Measurements from ENCODE around the gene TBCB.
"Not testable (repeated sequence)": the region's sequence is repeated elsewhere in the genome, so short reads cannot be mapped to it uniquely, and the experiment has no call there.

Gene TBCB, protein sequence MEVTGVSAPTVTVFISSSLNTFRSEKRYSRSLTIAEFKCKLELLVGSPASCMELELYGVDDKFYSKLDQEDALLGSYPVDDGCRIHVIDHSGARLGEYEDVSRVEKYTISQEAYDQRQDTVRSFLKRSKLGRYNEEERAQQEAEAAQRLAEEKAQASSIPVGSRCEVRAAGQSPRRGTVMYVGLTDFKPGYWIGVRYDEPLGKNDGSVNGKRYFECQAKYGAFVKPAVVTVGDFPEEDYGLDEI

DNA sequence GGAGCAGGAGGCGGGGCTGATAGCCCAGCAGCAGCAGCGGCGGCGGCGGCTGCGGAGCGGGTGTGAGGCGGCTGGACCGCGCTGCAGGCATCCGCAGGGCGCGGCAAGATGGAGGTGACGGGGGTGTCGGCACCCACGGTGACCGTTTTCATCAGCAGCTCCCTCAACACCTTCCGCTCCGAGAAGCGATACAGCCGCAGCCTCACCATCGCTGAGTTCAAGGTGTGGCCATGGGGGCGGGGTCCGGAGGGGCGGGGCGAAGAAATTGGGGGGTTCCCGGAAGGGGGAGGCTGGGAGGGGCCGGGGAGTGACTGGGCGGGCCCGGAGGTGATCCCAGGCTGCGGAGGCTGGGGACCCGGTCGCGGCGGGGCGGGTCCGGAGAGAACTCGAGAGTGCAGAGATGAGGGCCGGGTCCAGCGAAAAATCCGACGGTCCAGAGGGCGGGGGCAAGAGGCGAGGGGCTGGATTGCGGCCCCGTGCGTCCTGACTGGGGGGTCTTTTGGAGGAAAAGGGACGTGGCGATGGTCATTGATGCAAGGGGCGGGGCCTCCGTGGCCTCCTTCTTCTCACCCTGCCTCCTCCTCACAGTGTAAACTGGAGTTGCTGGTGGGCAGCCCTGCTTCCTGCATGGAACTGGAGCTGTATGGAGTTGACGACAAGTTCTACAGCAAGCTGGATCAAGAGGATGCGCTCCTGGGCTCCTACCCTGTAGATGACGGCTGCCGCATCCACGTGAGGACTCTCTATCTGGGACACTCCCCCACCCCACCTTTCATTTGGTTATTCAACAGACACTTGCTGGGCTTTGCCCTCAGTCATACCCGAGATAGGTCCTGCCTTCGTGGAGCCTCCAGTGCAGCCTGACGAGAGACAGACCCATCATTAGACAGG lies at the start of gene TBCB:
Gene TBCB, plus strand, starts transcription at position 16 of the 891 bp plus-strand sequence. Its CDS starts 93 bp downstream, at position 109.
- H3K27ac ChIP-seq (ENCODE audit: low read depth, low read length) = peak within 1 kb of the TSS; percentile 96
- H3K4me1 ChIP-seq (ENCODE audit: control insufficient read depth, insufficient read depth, low read length) = peaks cover 17% of the 10 kb centered on the region

DNA sequence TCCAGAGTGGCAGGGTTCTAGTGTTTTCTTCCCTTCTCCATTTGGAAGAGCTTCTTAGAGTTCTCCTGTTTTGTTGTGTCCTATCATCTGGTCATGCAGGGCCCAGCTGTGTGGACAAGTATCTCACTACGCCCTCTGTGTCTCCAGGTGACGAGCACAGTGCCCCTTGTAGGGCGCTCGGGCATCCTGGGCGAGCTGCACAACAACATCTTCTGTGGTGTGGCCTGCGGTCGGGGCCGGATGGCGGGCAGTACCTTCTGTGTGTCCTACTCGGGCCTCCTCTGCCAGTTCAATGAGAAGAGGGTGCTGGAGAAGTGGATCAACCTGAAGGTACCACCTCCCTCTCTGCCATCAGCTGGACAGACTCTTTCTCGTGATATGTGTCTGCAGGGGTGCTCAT lies 47.6 kb upstream of the TBCB start:
- H3K27me3 ChIP-seq (ENCODE audit: control insufficient read depth, insufficient read depth, low read length) = no peaks in the 10 kb centered on the region
- H3K4me1 ChIP-seq (ENCODE audit: control insufficient read depth, insufficient read depth, low read length) = no peaks in the 10 kb centered on the region
- no peak overlapping the region for H3K27ac ChIP-seq (ENCODE audit: low read depth, low read length)
- H3K9ac ChIP-seq (ENCODE audit: low read depth, low read length) = no peak overlapping the region
- peaks cover 73% of the 10 kb centered on the region for H3K36me3 ChIP-seq (ENCODE audit: control insufficient read depth, insufficient read depth, low read length)
- no peak overlapping the region for H3K4me3 ChIP-seq (ENCODE audit: low read depth, low read length)
- no peaks in the 10 kb centered on the region for H3K9me3 ChIP-seq (ENCODE audit: control insufficient read depth, insufficient read depth, low read length)

More for the DNA sequence above, at the start of gene TBCB:
- H3K27me3 ChIP-seq (ENCODE audit: control insufficient read depth, insufficient read depth, low read length) = no peaks in the 10 kb centered on the region
- H3K36me3 ChIP-seq (ENCODE audit: control insufficient read depth, insufficient read depth, low read length) = peaks cover 48% of the 10 kb centered on the region
- H3K9ac ChIP-seq (ENCODE audit: low read depth, low read length) = peak within 1 kb of the TSS; percentile 85
- H3K4me3 ChIP-seq (ENCODE audit: low read depth, low read length) = peak within 1 kb of the TSS; percentile 99
- no peaks in the 10 kb centered on the region for H3K9me3 ChIP-seq (ENCODE audit: control insufficient read depth, insufficient read depth, low read length)

DNA sequence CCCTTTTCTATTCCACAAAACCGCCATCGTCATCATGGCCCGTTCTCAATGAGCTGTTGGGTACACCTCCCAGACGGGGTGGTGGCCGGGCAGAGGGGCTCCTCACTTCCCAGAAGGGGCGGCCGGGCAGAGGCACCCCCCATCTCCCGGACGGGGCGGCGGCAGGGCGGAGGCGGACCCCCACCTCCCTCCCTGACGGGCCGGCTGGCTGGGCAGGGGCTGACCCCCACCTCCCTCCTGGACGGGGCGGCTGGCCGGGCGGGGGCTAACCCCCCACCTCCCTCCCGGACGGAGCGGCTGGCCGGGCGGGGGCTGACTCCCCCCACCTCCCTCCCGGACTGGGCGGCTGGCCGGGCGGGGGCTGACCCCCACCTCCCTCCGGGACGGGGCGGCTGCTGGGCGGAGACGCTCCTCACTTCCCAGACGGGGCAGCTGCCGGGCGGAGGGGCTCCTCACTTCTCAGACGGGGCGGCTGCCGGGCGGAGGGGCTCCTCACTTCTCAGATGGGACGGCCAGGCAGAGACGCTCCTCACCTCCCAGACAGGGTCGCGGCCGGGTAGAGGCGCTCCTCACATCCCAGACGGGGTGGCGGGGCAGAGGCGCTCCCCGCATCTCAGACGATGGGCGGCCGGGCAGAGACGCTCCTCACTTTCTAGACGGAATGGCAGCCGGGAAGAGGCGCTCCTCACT lies 46.3 kb upstream of the TBCB start:
- H3K4me3 ChIP-seq (ENCODE audit: low read depth, low read length); H3K4me1 ChIP-seq (ENCODE audit: control insufficient read depth, insufficient read depth, low read length); H3K9me3 ChIP-seq (ENCODE audit: control insufficient read depth, insufficient read depth, low read length); H3K27me3 ChIP-seq (ENCODE audit: control insufficient read depth, insufficient read depth, low read length); H3K27ac ChIP-seq (ENCODE audit: low read depth, low read length); H3K9ac ChIP-seq (ENCODE audit: low read depth, low read length): not testable (repeated sequence)
- peaks cover 77% of the 10 kb centered on the region for H3K36me3 ChIP-seq (ENCODE audit: control insufficient read depth, insufficient read depth, low read length)

DNA sequence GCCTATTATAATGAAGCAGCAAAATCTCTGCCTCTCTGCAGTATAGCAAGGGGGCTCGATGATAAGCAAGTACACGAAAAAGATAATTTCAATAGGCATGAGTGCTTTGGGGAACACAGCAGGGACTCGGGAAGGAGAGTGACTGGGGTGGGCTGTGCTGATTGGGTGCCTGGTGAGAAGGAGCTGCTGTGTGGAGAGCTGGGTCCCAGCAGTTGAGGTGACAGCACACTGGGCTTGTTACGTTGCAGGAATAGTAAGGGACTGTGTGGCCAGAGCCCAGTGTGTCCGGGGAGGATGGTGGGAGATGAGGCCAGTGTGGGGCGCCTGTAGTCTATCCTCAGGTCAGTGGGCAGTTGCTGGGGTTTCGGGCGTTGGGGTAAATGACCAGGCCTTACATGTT lies 43.2 kb upstream of the TBCB start:
- H3K4me3 ChIP-seq (ENCODE audit: low read depth, low read length) = no peak overlapping the region
- no peaks in the 10 kb centered on the region for H3K4me1 ChIP-seq (ENCODE audit: control insufficient read depth, insufficient read depth, low read length)
- H3K27me3 ChIP-seq (ENCODE audit: control insufficient read depth, insufficient read depth, low read length) = no peaks in the 10 kb centered on the region
- H3K9me3 ChIP-seq (ENCODE audit: control insufficient read depth, insufficient read depth, low read length) = no peaks in the 10 kb centered on the region
- H3K9ac ChIP-seq (ENCODE audit: low read depth, low read length) = no peak overlapping the region
- H3K27ac ChIP-seq (ENCODE audit: low read depth, low read length) = no peak overlapping the region
- peaks cover 81% of the 10 kb centered on the region for H3K36me3 ChIP-seq (ENCODE audit: control insufficient read depth, insufficient read depth, low read length)

DNA sequence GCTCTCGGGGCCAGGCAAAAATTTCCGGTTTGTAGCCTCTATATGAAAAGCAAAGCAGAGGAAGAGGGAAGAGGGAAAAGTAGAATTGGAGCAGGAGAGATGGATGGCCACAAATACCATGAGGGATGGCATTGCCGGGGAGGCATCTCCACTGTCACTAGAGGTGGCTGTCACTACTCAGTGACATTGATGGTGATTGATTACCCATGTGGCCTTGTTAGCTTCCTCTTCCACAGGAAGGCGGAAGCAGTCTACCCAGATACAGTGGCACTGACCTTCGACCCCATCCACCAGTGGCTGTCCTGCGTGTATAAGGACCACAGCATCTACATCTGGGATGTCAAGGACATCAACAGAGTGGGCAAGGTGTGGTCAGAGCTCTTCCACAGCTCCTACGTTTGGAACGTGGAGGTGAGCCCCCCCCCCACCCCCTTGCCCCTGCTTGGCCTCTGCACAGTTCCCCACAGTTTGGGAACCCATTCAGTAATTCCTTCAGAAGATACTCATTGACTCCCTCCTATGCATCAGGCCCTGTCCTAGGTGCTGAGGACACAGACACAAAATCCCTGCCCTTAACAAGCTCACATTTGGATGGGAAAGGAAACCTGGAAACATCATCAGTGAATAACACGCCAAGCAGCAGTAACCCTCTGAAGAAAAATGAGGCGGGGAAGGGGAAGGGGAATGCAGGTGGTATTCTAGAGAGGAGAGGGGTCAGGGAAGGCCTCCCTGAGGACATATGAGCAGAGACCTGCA lies 42.0 kb upstream of the TBCB start:
- H3K4me3 ChIP-seq (ENCODE audit: low read depth, low read length) = no peak overlapping the region
- no peaks in the 10 kb centered on the region for H3K9me3 ChIP-seq (ENCODE audit: control insufficient read depth, insufficient read depth, low read length)
- no peaks in the 10 kb centered on the region for H3K4me1 ChIP-seq (ENCODE audit: control insufficient read depth, insufficient read depth, low read length)
- H3K27ac ChIP-seq (ENCODE audit: low read depth, low read length) = no peak overlapping the region
- H3K9ac ChIP-seq (ENCODE audit: low read depth, low read length) = no peak overlapping the region
- no peaks in the 10 kb centered on the region for H3K27me3 ChIP-seq (ENCODE audit: control insufficient read depth, insufficient read depth, low read length)
- H3K36me3 ChIP-seq (ENCODE audit: control insufficient read depth, insufficient read depth, low read length) = peaks cover 79% of the 10 kb centered on the region

DNA sequence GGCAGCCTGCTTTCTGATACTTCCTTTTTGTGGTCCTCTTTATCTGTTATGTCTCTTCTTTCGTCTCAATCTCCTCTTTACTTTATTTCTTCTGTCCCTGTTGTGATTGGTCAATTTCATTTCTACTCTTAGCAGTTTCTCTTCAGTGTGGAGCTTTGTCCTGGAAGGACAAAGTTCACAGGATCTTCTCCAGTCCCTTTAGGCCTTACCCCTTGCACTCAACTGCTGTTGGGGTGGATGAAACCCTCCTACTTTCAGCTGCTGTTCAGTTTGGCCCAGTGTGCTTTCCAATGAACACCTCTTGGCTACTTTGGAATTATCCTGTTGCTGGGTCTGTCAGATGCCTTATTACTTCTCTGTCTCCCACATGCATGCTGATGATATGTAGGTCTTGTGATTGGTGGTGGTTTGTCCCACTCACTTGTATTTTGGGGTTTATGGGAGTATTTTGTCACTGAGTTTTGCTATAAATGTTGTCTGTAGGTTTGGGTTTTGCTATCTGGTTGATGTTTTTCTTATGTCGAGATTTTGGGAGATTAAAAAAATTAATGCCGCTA lies 35.8 kb upstream of the TBCB start:
- no peaks in the 10 kb centered on the region for H3K9me3 ChIP-seq (ENCODE audit: control insufficient read depth, insufficient read depth, low read length)
- H3K27ac ChIP-seq (ENCODE audit: low read depth, low read length) = no peak overlapping the region
- no peaks in the 10 kb centered on the region for H3K4me1 ChIP-seq (ENCODE audit: control insufficient read depth, insufficient read depth, low read length)
- H3K4me3 ChIP-seq (ENCODE audit: low read depth, low read length) = no peak overlapping the region
- H3K9ac ChIP-seq (ENCODE audit: low read depth, low read length) = no peak overlapping the region
- peaks cover 86% of the 10 kb centered on the region for H3K36me3 ChIP-seq (ENCODE audit: control insufficient read depth, insufficient read depth, low read length)
- no peaks in the 10 kb centered on the region for H3K27me3 ChIP-seq (ENCODE audit: control insufficient read depth, insufficient read depth, low read length)

DNA sequence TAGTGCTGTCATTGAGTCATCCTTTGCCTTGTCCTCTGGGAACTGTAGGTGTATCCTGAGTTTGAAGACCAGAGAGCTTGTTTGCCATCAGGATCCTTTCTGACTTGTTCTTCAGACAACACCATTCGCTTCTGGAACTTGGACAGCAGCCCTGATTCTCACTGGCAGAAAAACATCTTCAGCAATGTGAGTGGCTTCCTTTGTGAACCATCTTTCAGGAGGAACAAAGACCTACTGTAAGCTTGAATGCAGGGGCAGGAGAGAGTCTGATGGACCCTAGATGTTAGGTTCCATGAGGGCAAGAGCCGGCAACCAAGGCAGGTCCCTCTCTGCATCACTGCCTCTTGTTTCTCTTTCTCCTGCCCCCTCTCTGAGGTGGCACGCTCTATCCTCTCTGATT lies 33.9 kb upstream of the TBCB start:
- Histone ChIP-seq H3K9ac (ENCODE audit: low read depth, low read length) (no peak overlapping the region), H3K27ac (ENCODE audit: low read depth, low read length) (no peak overlapping the region), H3K36me3 (ENCODE audit: control insufficient read depth, insufficient read depth, low read length) (peaks cover 84% of the 10 kb centered on the region), H3K9me3 (ENCODE audit: control insufficient read depth, insufficient read depth, low read length) (no peaks in the 10 kb centered on the region), H3K4me1 (ENCODE audit: control insufficient read depth, insufficient read depth, low read length) (no peaks in the 10 kb centered on the region), H3K4me3 (ENCODE audit: low read depth, low read length) (no peak overlapping the region), H3K27me3 (ENCODE audit: control insufficient read depth, insufficient read depth, low read length) (no peaks in the 10 kb centered on the region)

GRCh38 chr19:36081894-36082293 lies 33.4 kb upstream of the TBCB start:
- Histone ChIP-seq H3K4me1 (ENCODE audit: control insufficient read depth, insufficient read depth, low read length) (no peaks in the 10 kb centered on the region), H3K27me3 (ENCODE audit: control insufficient read depth, insufficient read depth, low read length) (no peaks in the 10 kb centered on the region), H3K9me3 (ENCODE audit: control insufficient read depth, insufficient read depth, low read length) (no peaks in the 10 kb centered on the region), H3K36me3 (ENCODE audit: control insufficient read depth, insufficient read depth, low read length) (peaks cover 84% of the 10 kb centered on the region), H3K4me3 (ENCODE audit: low read depth, low read length) (no peak overlapping the region), H3K9ac (ENCODE audit: low read depth, low read length) (no peak overlapping the region), H3K27ac (ENCODE audit: low read depth, low read length) (no peak overlapping the region)

GRCh38 chr19:36082916-36083315 lies 32.4 kb upstream of the TBCB start:
- Histone ChIP-seq H3K9ac (ENCODE audit: low read depth, low read length) (no peak overlapping the region), H3K9me3 (ENCODE audit: control insufficient read depth, insufficient read depth, low read length) (no peaks in the 10 kb centered on the region), H3K4me3 (ENCODE audit: low read depth, low read length) (no peak overlapping the region), H3K27ac (ENCODE audit: low read depth, low read length) (no peak overlapping the region), H3K27me3 (ENCODE audit: control insufficient read depth, insufficient read depth, low read length) (no peaks in the 10 kb centered on the region), H3K36me3 (ENCODE audit: control insufficient read depth, insufficient read depth, low read length) (peaks cover 81% of the 10 kb centered on the region), H3K4me1 (ENCODE audit: control insufficient read depth, insufficient read depth, low read length) (no peaks in the 10 kb centered on the region)

- no peak overlapping the region for H3K27ac ChIP-seq (ENCODE audit: low read depth, low read length)
- H3K27me3 ChIP-seq (ENCODE audit: control insufficient read depth, insufficient read depth, low read length) = no peaks in the 10 kb centered on the region
- no peak overlapping the region for H3K4me3 ChIP-seq (ENCODE audit: low read depth, low read length)
- H3K9me3 ChIP-seq (ENCODE audit: control insufficient read depth, insufficient read depth, low read length) = no peaks in the 10 kb centered on the region
- no peaks in the 10 kb centered on the region for H3K4me1 ChIP-seq (ENCODE audit: control insufficient read depth, insufficient read depth, low read length)
- no peak overlapping the region for H3K9ac ChIP-seq (ENCODE audit: low read depth, low read length)
- H3K36me3 ChIP-seq (ENCODE audit: control insufficient read depth, insufficient read depth, low read length) = peaks cover 86% of the 10 kb centered on the region
Observed at GRCh38 chr19:36084231-36085009, 30.8 kb upstream of the TBCB start.
